Suprapubic skin (tissue), 3 donors: ENCODE data around the gene CLCN2.

Source experiments
- CTCF ChIP-seq, 2 donors: fragments of 200-600 bp in 1 of 2; fragments of 450-650 bp in 1 of 2; sonication (generic) in 1 of 2; IDR thresholded peaks; one replicate each; pipeline ENCODE4 v1.5.1; 2016 to 2019; ENCODE audit warnings: antibody characterized with exemption in 2 of 2, mild to moderate bottlenecking in 1 of 2, moderate library complexity in 1 of 2
- POLR2A ChIP-seq, 2 donors: fragments of 450-650 bp; IDR thresholded peaks; one replicate each; pipeline ENCODE4 v1.6.1; 2017; ENCODE audit warnings: antibody characterized with exemption in 2 of 2, mild to moderate bottlenecking in 2 of 2, moderate library complexity in 2 of 2

GRCh38 chr3:184333190-184333589 is 28.2 kb downstream of the CLCN2 start:
- TF ChIP-seq CTCF (IDR thresholded peaks at IDR 0.05) (no peak), POLR2A (IDR thresholded peaks at IDR 0.05) (no peak)
